CD4-positive, alpha-beta T cell treated with Interleukin-6 at 100 ng/mL for 8 hours (primary cell): Measurements from ENCODE around the gene SLC26A11.
"Not testable (repeated sequence)": the region's sequence is repeated elsewhere in the genome, so short reads cannot be mapped to it uniquely, and the experiment has no call there.

ENCODE experiments used
- DNase-seq: peaks from one replicate; pipeline ENCODE4 v3.0.0-alpha.2; 2020; ENCODE audit warnings: mixed read lengths, low spot score

SLC26A11 gene

GRCh38 chr17:80285237-80285920, 65.2 kb downstream of the SLC26A11 start:
- DNase-seq, result no peak

- DNase-seq, result no peak
Measured at GRCh38 chr17:80286638-80286960, 66.4 kb downstream of the SLC26A11 start.

- DNase-seq, result no peak
Measured at GRCh38 chr17:80287038-80287437, 66.8 kb downstream of the SLC26A11 start.

GRCh38 chr17:80287806-80288567, 67.8 kb downstream of the SLC26A11 start:
- no peak for DNase-seq

GRCh38 chr17:80289616-80290015, 69.4 kb downstream of the SLC26A11 start:
- DNase-seq, result no peak

GRCh38 chr17:80290156-80290555, 69.9 kb downstream of the SLC26A11 start:
- no peak for DNase-seq

GRCh38 chr17:80291260-80291659, 71.0 kb downstream of the SLC26A11 start:
- DNase-seq, result no peak

GRCh38 chr17:80291691-80292487, 71.7 kb downstream of the SLC26A11 start:
- DNase-seq, result no peak

GRCh38 chr17:80292521-80292971, 72.3 kb downstream of the SLC26A11 start:
- no peak for DNase-seq

- DNase-seq, result no peak
Measured at GRCh38 chr17:80294210-80294609, 74.0 kb downstream of the SLC26A11 start.

GRCh38 chr17:80294653-80295052, 74.4 kb downstream of the SLC26A11 start:
- no peak for DNase-seq

- no peak for DNase-seq
Measured at GRCh38 chr17:80295146-80295545, 74.9 kb downstream of the SLC26A11 start.

GRCh38 chr17:80295559-80295958, 75.3 kb downstream of the SLC26A11 start:
- DNase-seq, result no peak

- no peak for DNase-seq
Measured at GRCh38 chr17:80296221-80296620, 76.0 kb downstream of the SLC26A11 start.

GRCh38 chr17:80297996-80298560, 77.9 kb downstream of the SLC26A11 start:
- no peak for DNase-seq

- DNase-seq, result not testable (repeated sequence)
Measured at GRCh38 chr17:80299350-80300100, 79.3 kb downstream of the SLC26A11 start.

- DNase-seq, result not testable (repeated sequence)
Measured at GRCh38 chr17:80300756-80301155, 80.5 kb downstream of the SLC26A11 start.
